GM12873 (cell line): ENCODE data around the gene HBG2.

ENCODE experiments used
- CTCF ChIP-seq: IDR thresholded peaks from 2 replicates; pipeline ENCODE4 v1.5.1; 2012; ENCODE audit warnings: low read depth, mild to moderate bottlenecking, moderate library complexity, low read length, control low read depth; ENCODE audit not compliant: insufficient read depth; ENCODE audit errors: missing control alignments

HBG2 gene

GRCh38 chr11:5230266-5230665 lies 24.3 kb downstream of the HBG2 start:
- no peak for TF ChIP-seq CTCF

- no peak for TF ChIP-seq CTCF
Measured at GRCh38 chr11:5229796-5230195, 24.8 kb downstream of the HBG2 start.

- no peak for TF ChIP-seq CTCF
Measured at GRCh38 chr11:5229356-5229755, 25.2 kb downstream of the HBG2 start.

- no peak for TF ChIP-seq CTCF
Measured at GRCh38 chr11:5228124-5228523, 26.5 kb downstream of the HBG2 start.

- no peak for TF ChIP-seq CTCF
Measured at GRCh38 chr11:5227681-5228080, 26.9 kb downstream of the HBG2 start.

GRCh38 chr11:5226732-5227310 lies 27.8 kb downstream of the HBG2 start, which contains the start of gene HBB:
Gene HBB (minus strand): TSS chr11:5227071. CDS start chr11:5227021, 50 bp downstream.
- no peak for TF ChIP-seq CTCF

GRCh38 chr11:5225480-5225871 lies 29.1 kb downstream of the HBG2 start:
- no peak for TF ChIP-seq CTCF
